HEK293 (cell line): ENCODE results near the gene DNAJC11.
A peak's percentile ranks its signal among the peaks of the same experiment; 100 is the strongest.

Source experiments
- GFI1B ChIP-seq: fragments of 450-650 bp; formaldehyde crosslinking; IDR thresholded peaks from 2 replicates; pipeline ENCODE4 v1.5.1; 2016; ENCODE audit warnings: missing biosample characterization, missing genetic modification characterization
- MZF1 ChIP-seq: fragments of 450-650 bp; formaldehyde crosslinking; IDR thresholded peaks from 2 replicates; pipeline ENCODE4 v1.5.1; 2017; ENCODE audit warnings: missing biosample characterization, missing genetic modification characterization, borderline replicate concordance
- PRDM2 ChIP-seq: fragments of 450-650 bp; formaldehyde crosslinking; IDR thresholded peaks from 2 replicates; pipeline ENCODE4 v1.5.1; 2016; ENCODE audit warnings: missing biosample characterization, missing genetic modification characterization, borderline replicate concordance
- PRDM6 ChIP-seq: fragments of 450-650 bp; formaldehyde crosslinking; IDR thresholded peaks from 2 replicates; pipeline ENCODE4 v1.5.1; 2017; ENCODE audit warnings: missing biosample characterization, missing genetic modification characterization
- SP7 ChIP-seq: fragments of 450-650 bp; formaldehyde crosslinking; IDR thresholded peaks from 2 replicates; pipeline ENCODE4 v1.5.1; 2016; ENCODE audit warnings: missing biosample characterization, missing genetic modification characterization
- ZBTB1 ChIP-seq: fragments of 450-650 bp; formaldehyde crosslinking; IDR thresholded peaks from 2 replicates; pipeline ENCODE4 v1.5.1; 2016; ENCODE audit warnings: missing biosample characterization, missing genetic modification characterization
- ZBTB10 ChIP-seq: fragments of 450-650 bp; formaldehyde crosslinking; IDR thresholded peaks from 2 replicates; pipeline ENCODE4 v1.5.1; 2016; ENCODE audit warnings: missing biosample characterization, missing genetic modification characterization
- ZNF133 ChIP-seq: fragments of 450-650 bp; formaldehyde crosslinking; IDR thresholded peaks from 2 replicates; pipeline ENCODE4 v1.5.1; 2016; ENCODE audit warnings: missing biosample characterization, missing genetic modification characterization
- ZNF138 ChIP-seq: fragments of 450-650 bp; formaldehyde crosslinking; IDR thresholded peaks from 2 replicates; pipeline ENCODE4 v1.5.1; 2016; ENCODE audit warnings: missing biosample characterization, missing genetic modification characterization, borderline replicate concordance
- ZNF24 ChIP-seq: fragments of 450-650 bp; formaldehyde crosslinking; IDR thresholded peaks from 2 replicates; pipeline ENCODE4 v1.5.1; 2016; ENCODE audit warnings: missing biosample characterization, missing genetic modification characterization
- ZNF280C ChIP-seq: fragments of 450-650 bp; formaldehyde crosslinking; IDR thresholded peaks from 2 replicates; pipeline ENCODE4 v1.5.1; 2016; ENCODE audit warnings: missing biosample characterization, missing genetic modification characterization
- ZNF311 ChIP-seq: fragments of 450-650 bp; formaldehyde crosslinking; IDR thresholded peaks from 2 replicates; pipeline ENCODE4 v1.5.1; 2017; ENCODE audit warnings: missing biosample characterization, missing genetic modification characterization, borderline replicate concordance
- ZNF335 ChIP-seq: fragments of 450-650 bp; formaldehyde crosslinking; conservative IDR thresholded peaks from 2 replicates; pipeline ENCODE4 v1.5.1; 2016; ENCODE audit warnings: missing biosample characterization, missing genetic modification characterization
- ZNF366 ChIP-seq: fragments of 450-650 bp; formaldehyde crosslinking; conservative IDR thresholded peaks from 2 replicates; pipeline ENCODE4 v1.5.1; 2016; ENCODE audit warnings: missing biosample characterization, missing genetic modification characterization
- ZNF404 ChIP-seq: fragments of 450-650 bp; formaldehyde crosslinking; IDR thresholded peaks from 2 replicates; pipeline ENCODE4 v1.5.1; 2017; ENCODE audit warnings: missing biosample characterization, missing genetic modification characterization
- ZNF518A ChIP-seq: fragments of 450-650 bp; formaldehyde crosslinking; conservative IDR thresholded peaks from 2 replicates; pipeline ENCODE4 v1.5.1; 2016; ENCODE audit warnings: low read depth, missing biosample characterization, missing genetic modification characterization
- ZNF747 ChIP-seq: fragments of 450-650 bp; formaldehyde crosslinking; IDR thresholded peaks from 2 replicates; pipeline ENCODE4 v1.5.1; 2016; ENCODE audit warnings: missing biosample characterization, missing genetic modification characterization
- ZNF776 ChIP-seq: fragments of 450-650 bp; formaldehyde crosslinking; IDR thresholded peaks from 2 replicates; pipeline ENCODE4 v1.5.0; 2017; ENCODE audit warnings: missing biosample characterization, missing genetic modification characterization, borderline replicate concordance
- ZNF777 ChIP-seq: fragments of 450-650 bp; formaldehyde crosslinking; IDR thresholded peaks from 2 replicates; pipeline ENCODE4 v1.5.1; 2017; ENCODE audit warnings: missing biosample characterization, missing genetic modification characterization, borderline replicate concordance
- ZSCAN18 ChIP-seq: fragments of 450-650 bp; formaldehyde crosslinking; IDR thresholded peaks from 2 replicates; pipeline ENCODE4 v1.5.1; 2016; ENCODE audit warnings: missing biosample characterization, missing genetic modification characterization

The DNAJC11 gene

GRCh38 chr1:6613361-6614018 is 88.1 kb downstream of the DNAJC11 start, which contains the start of gene PHF13 (continued):
- TF ChIP-seq MZF1 (tag by site-specific recombination) (no peak), ZSCAN18 (tag by site-specific recombination) (no peak), ZNF366 (tag by site-specific recombination) (no peak), ZBTB1 (no peak), ZBTB10 (tag by site-specific recombination) (peak; percentile 40; the same call in 1 of the 2 replicates), SP7 (tag by site-specific recombination) (peak; percentile 34; the same call in 1 of the 2 replicates), ZNF404 (tag by site-specific recombination) (no peak), GFI1B (tag by site-specific recombination) (no peak), ZNF280C (tag by site-specific recombination) (no peak), PRDM6 (tag by site-specific recombination) (no peak), ZNF518A (tag by site-specific recombination) (no peak), ZNF335 (tag by site-specific recombination) (peak; percentile 67), ZNF311 (tag by site-specific recombination) (no peak), ZNF138 (tag by site-specific recombination) (no peak), ZNF776 (tag by site-specific recombination) (no peak), ZNF133 (no peak), ZNF777 (tag by site-specific recombination) (no peak), ZNF747 (no peak), ZNF24 (tag by site-specific recombination) (no peak), PRDM2 (no peak)
